ENCODE results near the gene OPA1.
"Not testable (repeated sequence)": the region's sequence is repeated elsewhere in the genome, so short reads cannot be mapped to it uniquely, and the experiment has no call there.

OPA1 gene

DNA sequence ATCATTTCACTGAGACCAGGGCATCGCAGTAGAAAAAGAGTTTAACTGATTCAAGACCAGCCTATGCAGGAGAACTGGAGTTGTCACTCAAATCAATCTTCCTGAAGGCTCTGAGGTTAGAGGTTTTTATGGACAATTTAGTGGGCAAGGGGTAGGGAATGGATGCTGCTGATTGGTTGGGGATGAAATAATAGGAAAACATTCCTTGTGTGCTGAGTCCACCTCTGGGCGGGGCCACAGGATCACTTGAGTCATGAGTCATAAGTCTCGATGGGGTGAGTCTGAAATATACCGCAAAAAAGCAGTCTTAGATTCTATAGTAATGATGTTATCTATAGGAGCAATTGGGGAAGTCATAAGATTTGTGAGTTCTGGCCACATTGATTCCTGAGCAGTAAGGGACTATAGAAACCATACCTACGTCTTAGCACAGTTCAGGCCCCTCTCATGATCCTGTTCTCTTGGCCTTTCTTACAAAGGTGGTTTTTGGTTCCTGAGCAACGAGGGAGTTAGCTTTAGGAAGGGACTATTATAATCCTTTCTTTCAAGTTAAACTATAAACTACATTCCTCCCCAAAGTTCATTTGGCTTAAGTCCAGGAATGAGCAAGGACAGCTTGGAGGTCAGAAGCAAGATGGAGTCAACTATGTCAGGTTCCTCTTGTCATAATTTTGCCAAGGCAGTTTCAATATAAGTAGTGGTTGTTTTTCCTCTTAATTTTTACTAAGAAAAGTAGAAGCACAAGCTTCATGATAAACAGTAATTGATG, 2.7 kb upstream of the OPA1 start:
- no peak overlapping the region for H3K9ac ChIP-seq (ENCODE audit: low read depth, low read length)
- H3K4me1 ChIP-seq (ENCODE audit: control insufficient read depth, insufficient read depth, low read length), result peaks cover 2% of the 10 kb centered on the region
- no peak overlapping the region for H3K4me3 ChIP-seq (ENCODE audit: low read depth, low read length)
- H3K36me3 ChIP-seq (ENCODE audit: control insufficient read depth, insufficient read depth, low read length), result no peaks in the 10 kb centered on the region
- H3K9me3 ChIP-seq (ENCODE audit: control insufficient read depth, insufficient read depth, low read length), result no peaks in the 10 kb centered on the region
- peaks cover 6% of the 10 kb centered on the region for H3K27me3 ChIP-seq (ENCODE audit: control insufficient read depth, insufficient read depth, low read length)

DNA sequence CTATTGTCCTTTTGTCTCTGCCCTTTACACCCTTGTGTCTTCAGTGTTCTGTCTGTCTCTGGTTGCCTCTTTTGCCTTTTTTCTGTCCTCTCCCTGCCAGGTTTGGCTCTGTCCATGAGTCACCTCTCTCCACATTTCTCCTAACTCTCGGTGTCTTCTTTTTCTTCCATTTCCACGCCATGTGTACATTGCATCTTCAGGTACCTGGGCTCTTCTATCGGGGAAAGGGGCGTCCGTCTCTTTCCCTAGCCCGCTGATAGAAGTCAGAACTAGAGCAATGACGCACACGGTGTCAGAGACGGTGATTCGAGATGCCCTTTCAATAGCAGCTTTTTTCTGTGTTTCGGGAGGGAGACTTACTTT, 641 bp downstream of the OPA1 start:
- Histone ChIP-seq H3K9ac (ENCODE audit: low read depth, low read length) (peak overlapping the region; percentile 67), H3K4me3 (ENCODE audit: low read depth, low read length) (peak overlapping the region; percentile 73), H3K9me3 (ENCODE audit: control insufficient read depth, insufficient read depth, low read length) (no peaks in the 10 kb centered on the region), H3K27me3 (ENCODE audit: control insufficient read depth, insufficient read depth, low read length) (peaks cover 6% of the 10 kb centered on the region), H3K4me1 (ENCODE audit: control insufficient read depth, insufficient read depth, low read length) (peaks cover 6% of the 10 kb centered on the region), H3K36me3 (ENCODE audit: control insufficient read depth, insufficient read depth, low read length) (no peaks in the 10 kb centered on the region)

DNA sequence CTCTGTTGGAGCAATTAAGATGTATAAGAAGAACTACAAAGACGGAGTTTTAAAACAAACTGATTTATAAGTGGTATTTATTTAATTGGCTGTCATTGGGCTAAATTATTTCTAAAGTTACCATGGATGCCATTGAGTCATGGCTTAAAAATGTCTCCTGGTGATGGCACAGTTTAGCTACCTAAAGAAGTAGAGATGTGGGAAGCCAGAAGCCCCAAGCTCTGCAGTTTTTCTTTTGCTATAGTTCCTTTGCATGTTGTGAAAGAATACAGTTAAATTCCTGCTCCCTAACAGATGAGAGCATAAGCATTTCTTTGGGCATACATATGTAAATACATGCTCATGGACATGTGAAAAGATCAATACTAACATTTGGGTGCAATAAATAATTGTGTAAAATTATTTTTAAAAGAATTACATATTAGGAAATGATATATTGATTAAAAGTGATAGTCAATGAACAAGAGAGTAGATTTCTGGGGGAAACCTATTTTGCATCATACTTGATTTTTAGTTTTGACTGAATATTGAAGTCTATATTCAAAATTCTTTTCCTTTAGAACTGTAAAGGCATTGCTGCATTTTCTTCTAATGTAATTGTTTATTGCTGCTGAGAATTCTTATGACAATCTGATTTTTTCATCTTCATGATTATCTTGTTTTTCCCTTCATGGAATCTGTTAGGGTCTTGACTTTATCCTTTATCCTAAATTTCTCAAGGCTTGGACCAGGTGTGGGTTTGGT, 2.1 kb downstream of the OPA1 start:
- peak overlapping the region; percentile 73 for H3K4me3 ChIP-seq (ENCODE audit: low read depth, low read length)
- no peaks in the 10 kb centered on the region for H3K36me3 ChIP-seq (ENCODE audit: control insufficient read depth, insufficient read depth, low read length)
- no peaks in the 10 kb centered on the region for H3K9me3 ChIP-seq (ENCODE audit: control insufficient read depth, insufficient read depth, low read length)
- peaks cover 6% of the 10 kb centered on the region for H3K4me1 ChIP-seq (ENCODE audit: control insufficient read depth, insufficient read depth, low read length)
- H3K9ac ChIP-seq (ENCODE audit: low read depth, low read length), result no peak overlapping the region
- peaks cover 6% of the 10 kb centered on the region for H3K27me3 ChIP-seq (ENCODE audit: control insufficient read depth, insufficient read depth, low read length)

DNA sequence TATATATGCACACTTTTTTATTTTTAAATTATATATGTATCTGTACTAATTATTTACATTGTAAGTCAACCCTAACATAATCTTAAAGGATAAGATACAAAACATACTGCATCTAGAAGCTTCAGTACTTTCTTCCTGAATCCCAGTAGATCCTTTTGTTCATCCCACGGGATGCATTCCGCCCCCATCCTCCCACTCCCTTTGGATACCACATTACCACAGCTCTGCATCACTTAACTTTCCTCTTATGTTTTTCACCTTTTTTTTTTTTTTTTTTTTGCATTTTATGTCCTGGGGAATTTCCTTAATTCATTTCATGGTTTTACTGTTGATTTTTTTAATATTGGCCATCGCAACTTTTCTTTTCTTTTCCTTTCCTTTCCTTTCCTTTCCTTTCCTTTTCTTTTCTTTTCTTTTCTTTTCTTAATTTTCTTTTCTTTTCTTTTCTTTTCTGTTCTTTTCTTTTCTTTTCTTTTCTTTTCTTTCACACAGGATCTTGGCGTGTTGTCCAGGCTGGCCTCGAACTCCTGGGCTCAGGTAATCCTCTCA, 3.0 kb downstream of the OPA1 start:
- Histone ChIP-seq H3K27me3 (ENCODE audit: control insufficient read depth, insufficient read depth, low read length) (peaks cover 6% of the 10 kb centered on the region), H3K9me3 (ENCODE audit: control insufficient read depth, insufficient read depth, low read length) (no peaks in the 10 kb centered on the region), H3K9ac (ENCODE audit: low read depth, low read length) (no peak overlapping the region), H3K4me3 (ENCODE audit: low read depth, low read length) (no peak overlapping the region), H3K4me1 (ENCODE audit: control insufficient read depth, insufficient read depth, low read length) (peaks cover 6% of the 10 kb centered on the region), H3K36me3 (ENCODE audit: control insufficient read depth, insufficient read depth, low read length) (no peaks in the 10 kb centered on the region)

DNA sequence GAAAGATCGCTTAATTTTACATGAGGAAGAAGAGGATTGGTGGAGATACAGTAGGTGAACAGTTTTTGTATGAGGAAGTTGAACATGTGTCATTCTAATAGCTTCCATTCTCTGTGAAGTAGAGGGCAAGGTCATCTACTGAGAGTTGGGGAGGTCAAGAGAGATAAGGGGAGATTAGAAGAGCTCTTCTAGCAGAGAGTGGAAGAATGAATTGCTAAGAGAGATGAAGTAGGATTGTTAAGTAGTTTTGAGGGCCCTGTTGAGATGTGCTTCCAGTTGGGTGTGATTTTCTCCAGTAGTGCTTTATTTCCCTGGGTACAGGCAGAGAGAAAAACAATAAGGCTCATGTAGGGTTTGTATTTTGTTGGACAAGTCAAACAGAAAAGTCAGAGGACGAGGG, 5.2 kb downstream of the OPA1 start:
- Histone ChIP-seq H3K9me3 (ENCODE audit: control insufficient read depth, insufficient read depth, low read length) (no peaks in the 10 kb centered on the region), H3K4me1 (ENCODE audit: control insufficient read depth, insufficient read depth, low read length) (peaks cover 6% of the 10 kb centered on the region), H3K27me3 (ENCODE audit: control insufficient read depth, insufficient read depth, low read length) (no peaks in the 10 kb centered on the region), H3K36me3 (ENCODE audit: control insufficient read depth, insufficient read depth, low read length) (no peaks in the 10 kb centered on the region), H3K9ac (ENCODE audit: low read depth, low read length) (no peak overlapping the region), H3K4me3 (ENCODE audit: low read depth, low read length) (no peak overlapping the region)

DNA sequence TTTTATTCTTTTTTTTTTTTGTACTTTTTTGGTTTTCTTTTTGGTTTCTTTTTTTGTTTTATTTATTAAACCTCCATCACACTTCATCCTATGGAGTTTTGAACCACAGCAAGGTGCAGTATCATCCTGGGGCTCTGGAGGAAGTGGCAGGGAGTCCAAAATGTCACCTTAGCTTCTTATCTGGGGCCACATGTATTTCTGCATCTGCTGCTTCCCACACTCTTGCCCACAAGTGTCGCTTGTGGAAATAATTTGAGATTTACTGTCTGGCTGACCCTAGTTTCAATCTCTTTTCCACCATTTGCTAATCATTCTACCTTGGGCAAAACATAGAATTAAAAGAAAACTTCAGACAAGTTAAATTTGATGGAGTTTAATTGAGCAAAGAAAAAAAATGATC, 6.4 kb downstream of the OPA1 start:
- Histone ChIP-seq H3K9ac (ENCODE audit: low read depth, low read length) (no peak overlapping the region), H3K4me3 (ENCODE audit: low read depth, low read length) (no peak overlapping the region), H3K9me3 (ENCODE audit: control insufficient read depth, insufficient read depth, low read length) (no peaks in the 10 kb centered on the region), H3K4me1 (ENCODE audit: control insufficient read depth, insufficient read depth, low read length) (peaks cover 6% of the 10 kb centered on the region), H3K27me3 (ENCODE audit: control insufficient read depth, insufficient read depth, low read length) (no peaks in the 10 kb centered on the region), H3K36me3 (ENCODE audit: control insufficient read depth, insufficient read depth, low read length) (no peaks in the 10 kb centered on the region)

DNA sequence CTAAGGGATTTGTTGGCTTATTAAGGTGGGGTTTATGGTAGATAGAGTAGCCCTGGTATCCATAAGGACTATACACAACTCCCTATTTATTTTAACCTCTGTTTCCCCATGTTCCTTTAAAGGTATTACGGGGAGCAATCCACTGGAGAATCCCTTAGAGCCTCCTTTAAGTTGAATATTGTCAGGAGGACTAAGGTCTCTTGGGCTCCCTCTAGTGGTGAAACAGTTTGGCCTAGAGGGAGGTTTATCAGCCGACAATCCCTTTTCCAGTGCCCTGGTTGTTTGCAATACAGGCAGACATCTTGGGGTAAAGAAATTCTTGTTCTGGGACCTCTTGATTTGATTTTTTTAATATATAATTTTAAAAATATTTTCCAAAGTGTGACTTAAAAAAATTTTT, 12.9 kb downstream of the OPA1 start:
- H3K9me3 ChIP-seq (ENCODE audit: control insufficient read depth, insufficient read depth, low read length), result no peaks in the 10 kb centered on the region
- H3K27me3 ChIP-seq (ENCODE audit: control insufficient read depth, insufficient read depth, low read length), result no peaks in the 10 kb centered on the region
- H3K36me3 ChIP-seq (ENCODE audit: control insufficient read depth, insufficient read depth, low read length), result no peaks in the 10 kb centered on the region
- no peak overlapping the region for H3K4me3 ChIP-seq (ENCODE audit: low read depth, low read length)
- no peaks in the 10 kb centered on the region for H3K4me1 ChIP-seq (ENCODE audit: control insufficient read depth, insufficient read depth, low read length)
- no peak overlapping the region for H3K9ac ChIP-seq (ENCODE audit: low read depth, low read length)

DNA sequence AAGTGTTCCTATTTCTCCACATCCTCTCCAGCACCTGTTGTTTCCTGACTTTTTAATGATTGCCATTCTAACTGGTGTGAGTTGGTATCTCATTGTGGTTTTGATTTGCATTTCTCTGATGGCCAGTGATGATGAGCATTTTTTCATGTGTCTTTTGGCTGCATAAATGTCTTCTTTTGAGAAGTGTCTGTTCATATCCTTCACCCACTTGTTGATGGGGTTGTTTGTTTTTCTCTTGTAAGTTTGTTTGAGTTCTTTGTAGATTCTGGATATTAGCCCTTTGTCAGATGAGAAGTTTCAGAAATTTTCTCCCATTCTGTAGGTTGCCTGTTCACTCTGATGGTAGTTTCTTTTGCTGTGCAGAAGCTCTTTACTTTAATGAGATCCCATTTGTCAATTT, 13.9 kb downstream of the OPA1 start:
- not testable (repeated sequence) for H3K36me3 ChIP-seq (ENCODE audit: control insufficient read depth, insufficient read depth, low read length); H3K9me3 ChIP-seq (ENCODE audit: control insufficient read depth, insufficient read depth, low read length); H3K9ac ChIP-seq (ENCODE audit: low read depth, low read length); H3K4me3 ChIP-seq (ENCODE audit: low read depth, low read length); H3K27me3 ChIP-seq (ENCODE audit: control insufficient read depth, insufficient read depth, low read length); H3K4me1 ChIP-seq (ENCODE audit: control insufficient read depth, insufficient read depth, low read length)

DNA sequence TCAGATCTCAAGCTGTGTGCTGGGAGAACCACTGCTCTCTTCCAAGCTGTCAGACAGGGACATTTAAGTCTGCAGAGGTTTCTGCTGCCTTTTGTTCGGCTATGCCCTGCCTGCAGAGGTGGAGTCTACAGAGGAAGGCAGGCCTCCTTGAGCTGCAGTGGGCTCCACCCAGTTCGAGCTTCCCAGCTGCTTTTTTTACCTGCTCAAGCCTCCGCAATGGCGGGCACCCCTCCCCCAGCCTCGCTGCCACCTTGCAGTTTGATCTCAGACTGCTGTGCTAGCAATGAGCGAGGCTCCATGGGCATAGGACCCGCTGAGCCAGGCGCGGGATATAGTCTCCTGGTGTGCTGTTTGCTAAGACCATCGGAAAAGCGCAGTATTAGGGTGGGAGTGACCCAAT, 17.5 kb downstream of the OPA1 start:
- not testable (repeated sequence) for H3K27me3 ChIP-seq (ENCODE audit: control insufficient read depth, insufficient read depth, low read length); H3K4me1 ChIP-seq (ENCODE audit: control insufficient read depth, insufficient read depth, low read length); H3K4me3 ChIP-seq (ENCODE audit: low read depth, low read length); H3K36me3 ChIP-seq (ENCODE audit: control insufficient read depth, insufficient read depth, low read length); H3K9me3 ChIP-seq (ENCODE audit: control insufficient read depth, insufficient read depth, low read length); H3K9ac ChIP-seq (ENCODE audit: low read depth, low read length)

DNA sequence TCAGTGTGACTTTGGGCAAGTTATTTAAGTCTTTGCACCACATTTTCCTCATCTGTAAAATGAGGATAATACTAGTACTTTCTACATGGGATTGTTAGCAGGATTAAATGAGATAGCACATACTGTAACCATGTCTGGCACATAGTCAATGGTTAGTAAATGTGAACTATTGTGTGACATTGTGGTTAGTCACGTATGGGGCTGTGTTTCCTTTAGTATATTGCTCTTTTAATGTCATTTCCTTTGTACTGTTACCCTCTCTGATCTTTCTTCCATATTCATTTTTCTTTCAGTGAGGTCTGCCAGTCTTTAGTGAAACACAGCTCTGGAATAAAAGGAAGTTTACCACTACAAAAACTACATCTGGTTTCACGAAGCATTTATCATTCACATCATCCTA, 21.4 kb downstream of the OPA1 start:
- H3K9ac ChIP-seq (ENCODE audit: low read depth, low read length), result no peak overlapping the region
- H3K4me3 ChIP-seq (ENCODE audit: low read depth, low read length), result no peak overlapping the region
- H3K9me3 ChIP-seq (ENCODE audit: control insufficient read depth, insufficient read depth, low read length), result no peaks in the 10 kb centered on the region
- no peaks in the 10 kb centered on the region for H3K27me3 ChIP-seq (ENCODE audit: control insufficient read depth, insufficient read depth, low read length)
- H3K36me3 ChIP-seq (ENCODE audit: control insufficient read depth, insufficient read depth, low read length), result no peaks in the 10 kb centered on the region
- H3K4me1 ChIP-seq (ENCODE audit: control insufficient read depth, insufficient read depth, low read length), result no peaks in the 10 kb centered on the region

DNA sequence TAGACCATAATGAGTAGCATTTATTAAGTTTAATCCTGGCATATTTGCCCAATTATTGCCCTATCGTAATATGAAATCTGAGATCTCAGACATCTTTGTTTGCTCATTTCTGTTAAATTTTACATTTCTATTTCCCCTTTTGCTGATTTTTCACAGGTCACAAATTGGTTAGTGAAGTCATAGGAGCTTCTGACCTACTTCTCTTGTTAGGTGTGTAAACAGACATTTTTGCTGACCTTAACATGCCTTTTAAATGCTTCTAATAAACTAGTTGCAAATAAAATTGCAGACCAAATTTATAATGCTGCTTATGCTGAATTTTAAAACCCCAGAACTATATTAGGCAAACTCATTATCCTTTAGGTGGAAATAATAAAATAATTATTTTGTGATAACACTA, 24.6 kb downstream of the OPA1 start:
- Histone ChIP-seq H3K4me1 (ENCODE audit: control insufficient read depth, insufficient read depth, low read length) (no peaks in the 10 kb centered on the region), H3K4me3 (ENCODE audit: low read depth, low read length) (no peak overlapping the region), H3K27me3 (ENCODE audit: control insufficient read depth, insufficient read depth, low read length) (no peaks in the 10 kb centered on the region), H3K36me3 (ENCODE audit: control insufficient read depth, insufficient read depth, low read length) (no peaks in the 10 kb centered on the region), H3K9me3 (ENCODE audit: control insufficient read depth, insufficient read depth, low read length) (no peaks in the 10 kb centered on the region), H3K9ac (ENCODE audit: low read depth, low read length) (no peak overlapping the region)

DNA sequence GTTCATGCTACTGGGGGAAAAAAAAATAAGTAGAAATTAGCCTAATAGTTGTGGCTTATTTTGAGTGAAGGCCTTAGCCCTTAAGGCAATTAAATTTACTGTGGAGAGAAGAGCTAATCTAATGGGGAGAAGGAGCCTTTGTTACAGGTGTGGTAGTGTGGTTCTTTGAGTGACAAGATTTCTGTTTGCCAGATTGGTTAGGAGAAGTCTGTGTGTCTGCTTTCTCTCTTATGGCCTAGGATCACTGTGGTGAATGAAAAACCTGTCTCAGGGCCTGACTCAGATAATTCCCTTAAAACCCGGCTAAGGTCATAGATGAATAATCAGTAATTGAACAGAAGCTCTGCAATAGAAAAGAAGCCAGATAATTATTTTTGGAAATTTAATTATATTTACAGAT, 27.0 kb downstream of the OPA1 start:
- Histone ChIP-seq H3K9ac (ENCODE audit: low read depth, low read length) (no peak overlapping the region), H3K4me3 (ENCODE audit: low read depth, low read length) (no peak overlapping the region), H3K4me1 (ENCODE audit: control insufficient read depth, insufficient read depth, low read length) (no peaks in the 10 kb centered on the region), H3K36me3 (ENCODE audit: control insufficient read depth, insufficient read depth, low read length) (no peaks in the 10 kb centered on the region), H3K9me3 (ENCODE audit: control insufficient read depth, insufficient read depth, low read length) (no peaks in the 10 kb centered on the region), H3K27me3 (ENCODE audit: control insufficient read depth, insufficient read depth, low read length) (no peaks in the 10 kb centered on the region)
